Mesenchymal stem cell (in vitro differentiated cells and primary cell): Measurements from ENCODE around the gene LZTS3.

Source experiments
- DNase-seq: peaks from one replicate; pipeline ENCODE4 v3.0.0-alpha.2; 2013
- H2AFZ ChIP-seq: one replicate; pipeline ENCODE4 v1.6.1; 2013; ENCODE audit warnings: low read depth, mild to moderate bottlenecking, control low read depth, inconsistent platforms, low read length, moderate library complexity
- H2AK5ac ChIP-seq: 2 replicates; pipeline ENCODE4 v1.6.1; 2013; ENCODE audit warnings: low read length, moderate library complexity, mild to moderate bottlenecking, inconsistent platforms; ENCODE audit not compliant: severe bottlenecking
- H2BK120ac ChIP-seq: one replicate; pipeline ENCODE4 v1.6.1; 2013; ENCODE audit warnings: low read depth, mild to moderate bottlenecking, inconsistent platforms, low read length, moderate library complexity
- H2BK12ac ChIP-seq, 2 experiments: one replicate each; pipeline ENCODE4 v1.6.1; 2013; ENCODE audit warnings: inconsistent platforms in 2 of 2, low read length in 2 of 2, mild to moderate bottlenecking in 2 of 2, moderate library complexity in 2 of 2, control low read depth in 1 of 2
- H2BK15ac ChIP-seq: one replicate; pipeline ENCODE4 v1.6.1; 2013; ENCODE audit warnings: mild to moderate bottlenecking, low read depth, inconsistent platforms; ENCODE audit not compliant: poor library complexity, severe bottlenecking
- H2BK5ac ChIP-seq: 2 replicates; pipeline ENCODE4 v1.6.1; 2013; ENCODE audit warnings: low read depth, mild to moderate bottlenecking, low read length, control low read depth, inconsistent platforms; ENCODE audit not compliant: poor library complexity, severe bottlenecking
- H3K14ac ChIP-seq, 2 experiments: one replicate each; pipeline ENCODE4 v1.6.1; 2013; ENCODE audit warnings: inconsistent platforms in 2 of 2, low read length in 2 of 2, control low read depth in 1 of 2, mild to moderate bottlenecking in 1 of 2, moderate library complexity in 1 of 2
- H3K18ac ChIP-seq, 2 experiments: one replicate each; pipeline ENCODE4 v1.6.1; 2013; ENCODE audit warnings: inconsistent platforms in 2 of 2, low read length in 2 of 2, control low read depth in 1 of 2, low read depth in 1 of 2, mild to moderate bottlenecking in 1 of 2
- H3K23ac ChIP-seq, 2 experiments: one replicate each; pipeline ENCODE4 v1.6.1; 2013; ENCODE audit warnings: inconsistent platforms in 2 of 2, low read length in 2 of 2, mild to moderate bottlenecking in 2 of 2, moderate library complexity in 2 of 2, control low read depth in 1 of 2
- H3K27ac ChIP-seq: 2 replicates; pipeline ENCODE4 v1.5.1; 2013; ENCODE audit warnings: mild to moderate bottlenecking, moderate library complexity, low read length, control low read depth, inconsistent platforms; ENCODE audit not compliant: poor library complexity, severe bottlenecking
- H3K27me3 ChIP-seq, 2 experiments: 2 replicates each; pipeline versions ENCODE4 v1.6.1 to v1.7.0; 2013; ENCODE audit warnings: low read length in 2 of 2, mild to moderate bottlenecking in 2 of 2, moderate library complexity in 2 of 2, control low read depth in 1 of 2, inconsistent platforms in 1 of 2; ENCODE audit not compliant: control insufficient read depth in 1 of 2, insufficient read depth in 1 of 2
- H3K36me3 ChIP-seq, 2 experiments: 2 replicates each; pipeline versions ENCODE4 v1.6.1 to v1.7.0; 2013; ENCODE audit warnings: low read length in 2 of 2, control low read depth in 1 of 2, inconsistent platforms in 1 of 2, low read depth in 1 of 2, mild to moderate bottlenecking in 1 of 2; ENCODE audit not compliant: insufficient read depth in 2 of 2, control insufficient read depth in 1 of 2
- H3K4ac ChIP-seq, 2 experiments: one replicate each; pipeline ENCODE4 v1.6.1; 2013; ENCODE audit warnings: inconsistent platforms in 2 of 2, low read length in 2 of 2, mild to moderate bottlenecking in 2 of 2, moderate library complexity in 2 of 2, control low read depth in 1 of 2, low read depth in 1 of 2
- H3K4me1 ChIP-seq: 2 replicates; pipeline ENCODE4 v1.6.1; 2013; ENCODE audit warnings: low read depth, low read length, control low read depth; ENCODE audit not compliant: control insufficient read depth, insufficient read depth
- H3K4me2 ChIP-seq: 2 replicates; pipeline ENCODE4 v1.6.1; 2013; ENCODE audit warnings: low read length, mild to moderate bottlenecking, inconsistent platforms; ENCODE audit not compliant: poor library complexity, severe bottlenecking
- H3K4me3 ChIP-seq, 2 experiments: 2 replicates each; pipeline versions ENCODE4 v1.5.1 to v1.7.0; 2013; ENCODE audit warnings: low read length in 2 of 2, mild to moderate bottlenecking in 2 of 2, control low read depth in 1 of 2, low read depth in 1 of 2; ENCODE audit not compliant: insufficient read depth in 1 of 2
- H3K79me1 ChIP-seq: replicated peaks from 2 replicates; pipeline ENCODE4 v1.6.1; 2013; ENCODE audit warnings: mild to moderate bottlenecking, control low read depth, low read length, inconsistent platforms; ENCODE audit not compliant: poor library complexity, severe bottlenecking
- H3K9ac ChIP-seq: 2 replicates; pipeline ENCODE4 v1.7.0; 2013; ENCODE audit warnings: mild to moderate bottlenecking, low read length, moderate library complexity
- H3K9me3 ChIP-seq: 2 replicates; pipeline ENCODE4 v1.7.0; 2013; ENCODE audit warnings: mild to moderate bottlenecking, low read length; ENCODE audit not compliant: control insufficient read depth
- H4K8ac ChIP-seq: one replicate; pipeline ENCODE4 v1.6.1; 2013; ENCODE audit warnings: inconsistent platforms, mild to moderate bottlenecking, low read length, moderate library complexity
- H4K91ac ChIP-seq: one replicate; pipeline ENCODE4 v1.6.1; 2013; ENCODE audit warnings: mild to moderate bottlenecking, low read length, inconsistent platforms
- WGBS: methylation state at CpG from one replicate; pipeline ENCODE4 v1.1.7; 2013; ENCODE audit warnings: mixed read lengths; 5-methylcytosine and 5-hydroxymethylcytosine counted together

LZTS3 gene

GRCh38 chr20:3180319-3180718, 7.0 kb upstream of the LZTS3 start:
- H3K4ac ChIP-seq = no peak overlapping the region
- no peak overlapping the region for H2BK5ac ChIP-seq
- H3K14ac ChIP-seq = no peak overlapping the region
- no peaks in the 10 kb centered on the region for H3K27me3 ChIP-seq
- H3K4me3 ChIP-seq = no peak overlapping the region
- no peak overlapping the region for H2BK15ac ChIP-seq
- no peak for DNase-seq
- peaks cover 3% of the 10 kb centered on the region for H3K79me1 ChIP-seq
- no peak overlapping the region for H2BK120ac ChIP-seq
- H3K23ac ChIP-seq = no peak overlapping the region
- no peak overlapping the region for H3K18ac ChIP-seq
- peaks cover 0 to 3% of the 10 kb centered on the region in 2 experiments for H3K36me3 ChIP-seq
- H3K9ac ChIP-seq = no peak overlapping the region
- no peaks in the 10 kb centered on the region for H3K4me1 ChIP-seq
- no peak overlapping the region for H4K8ac ChIP-seq
- H3K4me2 ChIP-seq = no peak overlapping the region
- no peak overlapping the region for H4K91ac ChIP-seq
- no peaks in the 10 kb centered on the region for H3K9me3 ChIP-seq
- no peak overlapping the region for H3K27ac ChIP-seq
- H2AK5ac ChIP-seq = no peak overlapping the region
- WGBS = 38% methylated on average over 2 of the region's 4 CpGs
- H2BK12ac ChIP-seq = no peak overlapping the region
- no peak overlapping the region for H2AFZ ChIP-seq

GRCh38 chr20:3177746-3178485, 4.6 kb upstream of the LZTS3 start:
- peaks cover 5% of the 10 kb centered on the region for H3K4me1 ChIP-seq
- no peak overlapping the region for H2BK120ac ChIP-seq
- H4K8ac ChIP-seq = no peak overlapping the region
- no peak overlapping the region for H4K91ac ChIP-seq
- H3K14ac ChIP-seq = no peak overlapping the region
- DNase-seq = no peak
- H3K27me3 ChIP-seq = no peaks in the 10 kb centered on the region
- 88% methylated on average over 7 of the region's 8 CpGs for WGBS
- H2AK5ac ChIP-seq = no peak overlapping the region
- H3K4me2 ChIP-seq = no peak overlapping the region
- no peak overlapping the region for H2BK15ac ChIP-seq
- no peak overlapping the region for H3K4ac ChIP-seq
- no peaks in the 10 kb centered on the region for H3K9me3 ChIP-seq
- H3K4me3 ChIP-seq = no peak overlapping the region
- H3K79me1 ChIP-seq = peaks cover 11% of the 10 kb centered on the region
- H3K23ac ChIP-seq = no peak overlapping the region
- H3K27ac ChIP-seq = no peak overlapping the region
- H3K18ac ChIP-seq = no peak overlapping the region
- no peak overlapping the region for H2AFZ ChIP-seq
- H3K9ac ChIP-seq = no peak overlapping the region
- peaks cover 0 to 3% of the 10 kb centered on the region in 2 experiments for H3K36me3 ChIP-seq
- no peak overlapping the region for H2BK5ac ChIP-seq
- H2BK12ac ChIP-seq = no peak overlapping the region

GRCh38 chr20:3175270-3175669, 1.9 kb upstream of the LZTS3 start:
- Histone ChIP-seq H3K14ac (no peak overlapping the region), H2AK5ac (no peak overlapping the region), H3K4me3 (peak overlapping the region in 1 of 2 experiments; percentile 81), H3K4me1 (peaks cover 7% of the 10 kb centered on the region), H2BK12ac (no peak overlapping the region), H3K9me3 (no peaks in the 10 kb centered on the region), H3K27me3 (peaks cover 6 to 8% of the 10 kb centered on the region in 2 experiments), H3K4ac (no peak overlapping the region), H4K91ac (no peak overlapping the region), H3K36me3 (peaks cover 0 to 3% of the 10 kb centered on the region in 2 experiments), H2BK15ac (no peak overlapping the region), H3K18ac (no peak overlapping the region), H3K4me2 (no peak overlapping the region), H3K9ac (peak overlapping the region; percentile 88), H2BK120ac (no peak overlapping the region), H3K79me1 (peaks cover 14% of the 10 kb centered on the region), H2BK5ac (no peak overlapping the region), H4K8ac (no peak overlapping the region), H3K23ac (no peak overlapping the region), H2AFZ (no peak overlapping the region), H3K27ac (no peak overlapping the region)
- WGBS = 70% methylated on average over 1 of the region's 1 CpG
- DNase-seq = no peak

GRCh38 chr20:3174442-3175261, 1.3 kb upstream of the LZTS3 start:
- Histone ChIP-seq H3K36me3 (peaks cover 0 to 3% of the 10 kb centered on the region in 2 experiments), H3K79me1 (peaks cover 12% of the 10 kb centered on the region), H3K18ac (peak overlapping the region; percentile 46 to 95), H2AK5ac (no peak overlapping the region), H2BK15ac (no peak overlapping the region), H2AFZ (peak overlapping the region; percentile 91), H3K4me2 (peak overlapping the region; percentile 71), H3K14ac (peak overlapping the region in 1 of 2 experiments; percentile 78), H2BK120ac (no peak overlapping the region), H3K27me3 (peaks cover 6 to 8% of the 10 kb centered on the region in 2 experiments), H4K8ac (peak overlapping the region; percentile 19), H3K9ac (peak overlapping the region; percentile 88), H3K4ac (no peak overlapping the region), H2BK5ac (no peak overlapping the region), H3K23ac (peak overlapping the region in 1 of 2 experiments; percentile 85), H3K9me3 (no peaks in the 10 kb centered on the region), H2BK12ac (peak overlapping the region in 1 of 2 experiments; percentile 59), H3K4me1 (peaks cover 7% of the 10 kb centered on the region), H3K27ac (no peak overlapping the region), H4K91ac (no peak overlapping the region), H3K4me3 (peak overlapping the region; percentile 71 to 81)
- peak; percentile 20 for DNase-seq
- under 1% methylated on average over 5 of the region's 13 CpGs for WGBS
